Spleen (tissue), 7 donors: ENCODE data around the gene RNASE1.

Source experiments
- CTCF ChIP-seq, 11 experiments: fragments of 200-600 bp in 7 of 11; fragments of 450-650 bp in 4 of 11; sonication (generic) in 4 of 11; IDR thresholded peaks in 8 of 11; conservative IDR thresholded peaks in 3 of 11; 1 replicate in 7 of 11; 2 replicates in 4 of 11; pipeline versions ENCODE4 v1.4.0 to v1.8.0; 2016 to 2021; ENCODE audit warnings: antibody characterized with exemption in 11 of 11, inconsistent platforms in 4 of 11, mild to moderate bottlenecking in 1 of 11
- POLR2AphosphoS5 ChIP-seq, 3 donors: sonication (generic); formaldehyde crosslinking; IDR thresholded peaks; one replicate each; pipeline ENCODE4 v1.5.1; 2017; ENCODE audit warnings: antibody characterized with exemption in 3 of 3
- donor health status: DM: no; HTN: no; CAD: no; lungs with moderate emphysema.
- donor health status: DM: no; HTN: no; CAD: no.
- donor health status: DM: no; HTN: no; CAD: no.

GRCh38 chr14:20846560-20846959, 43.9 kb upstream of the RNASE1 start:
- TF ChIP-seq CTCF (IDR thresholded peaks at IDR 0.05 in 8 of 11, conservative IDR thresholded peaks at IDR 0.05 in 3 of 11): no peak
- no peak for TF ChIP-seq POLR2AphosphoS5 (IDR thresholded peaks at IDR 0.05)
